Fibroblast of lung (primary cell): ENCODE measurements around the gene EQTN.

ENCODE experiments used
- EZH2 ChIP-seq: IDR thresholded peaks from 2 replicates; pipeline ENCODE4 v1.5.1; 2012; ENCODE audit warnings: low read length, control low read depth, mild to moderate bottlenecking; ENCODE audit errors: missing control alignments
- TF ChIP-seq, protein P1 (sequence below), 2 donors: IDR thresholded peaks in 1 of 2; conservative IDR thresholded peaks in 1 of 2; 1 replicate in 1 of 2; 2 replicates in 1 of 2; pipeline ENCODE4 v1.5.1; 2011 to 2012; ENCODE audit warnings: low read length in 2 of 2, control low read depth in 1 of 2, inconsistent platforms in 1 of 2, low read depth in 1 of 2, mild to moderate bottlenecking in 1 of 2

GRCh38 chr9:27247756-27248155 lies 49.2 kb downstream of the EQTN start:
- TF ChIP-seq EZH2, result no peak
- TF ChIP-seq, protein P1, sequence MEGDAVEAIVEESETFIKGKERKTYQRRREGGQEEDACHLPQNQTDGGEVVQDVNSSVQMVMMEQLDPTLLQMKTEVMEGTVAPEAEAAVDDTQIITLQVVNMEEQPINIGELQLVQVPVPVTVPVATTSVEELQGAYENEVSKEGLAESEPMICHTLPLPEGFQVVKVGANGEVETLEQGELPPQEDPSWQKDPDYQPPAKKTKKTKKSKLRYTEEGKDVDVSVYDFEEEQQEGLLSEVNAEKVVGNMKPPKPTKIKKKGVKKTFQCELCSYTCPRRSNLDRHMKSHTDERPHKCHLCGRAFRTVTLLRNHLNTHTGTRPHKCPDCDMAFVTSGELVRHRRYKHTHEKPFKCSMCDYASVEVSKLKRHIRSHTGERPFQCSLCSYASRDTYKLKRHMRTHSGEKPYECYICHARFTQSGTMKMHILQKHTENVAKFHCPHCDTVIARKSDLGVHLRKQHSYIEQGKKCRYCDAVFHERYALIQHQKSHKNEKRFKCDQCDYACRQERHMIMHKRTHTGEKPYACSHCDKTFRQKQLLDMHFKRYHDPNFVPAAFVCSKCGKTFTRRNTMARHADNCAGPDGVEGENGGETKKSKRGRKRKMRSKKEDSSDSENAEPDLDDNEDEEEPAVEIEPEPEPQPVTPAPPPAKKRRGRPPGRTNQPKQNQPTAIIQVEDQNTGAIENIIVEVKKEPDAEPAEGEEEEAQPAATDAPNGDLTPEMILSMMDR (conservative IDR thresholded peaks at IDR 0.05 in 1 of 2, IDR thresholded peaks at IDR 0.05 in 1 of 2; ENCODE audit: low read depth in 1 of 2, low read length in 2 of 2), result peak; percentile 61 to 74
